RPMI7951 (cell line): Measurements from ENCODE around the gene PHRF1. TPM values are rescaled to one million over a fixed set of nuclear protein-coding genes. Genes with fewer than 3 reads are reported as not detected.

Experiments used
- DNase-seq: peaks from one replicate; pipeline ENCODE4 v3.0.0-alpha.2; 2012; ENCODE audit warnings: low read depth
- total RNA-seq: library from RNA; depleted of rRNA; stranded (reverse); fragments of >200 nt; shearing (Covaris generic); gene quantifications from 2 replicates; pipeline ENCODE4 v1.2.3, GENCODE V29; 2014; rRNA removed

The PHRF1 gene
- total RNA-seq, 1 experiment from 2014 or later, result 14.8 TPM

DNA sequence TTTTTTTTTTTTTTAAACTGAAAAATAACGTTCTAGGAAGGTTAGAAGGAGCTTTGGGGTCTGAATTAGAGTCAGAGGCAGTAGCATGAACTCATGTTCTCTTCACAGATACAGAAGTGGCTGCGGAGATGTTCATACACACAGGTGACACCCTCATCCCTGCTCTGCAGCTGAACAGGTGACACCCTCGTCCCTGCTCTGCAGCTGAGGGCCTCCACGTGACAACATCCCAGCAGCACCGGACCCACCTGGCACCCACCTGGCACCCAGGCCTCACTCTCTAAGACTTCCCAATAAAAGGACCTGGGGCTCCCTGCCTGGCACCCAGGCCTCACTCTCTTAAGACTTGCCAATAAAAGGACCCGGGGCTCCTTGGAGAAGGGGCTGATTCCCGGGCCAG lies 80.6 kb downstream of the PHRF1 start:
- no peak for DNase-seq

GRCh38 chr11:657691-658126 lies 81.4 kb downstream of the PHRF1 start:
- DNase-seq, result no peak

- DNase-seq, result no peak
Observed at GRCh38 chr11:659532-660085, 83.3 kb downstream of the PHRF1 start.

DNA sequence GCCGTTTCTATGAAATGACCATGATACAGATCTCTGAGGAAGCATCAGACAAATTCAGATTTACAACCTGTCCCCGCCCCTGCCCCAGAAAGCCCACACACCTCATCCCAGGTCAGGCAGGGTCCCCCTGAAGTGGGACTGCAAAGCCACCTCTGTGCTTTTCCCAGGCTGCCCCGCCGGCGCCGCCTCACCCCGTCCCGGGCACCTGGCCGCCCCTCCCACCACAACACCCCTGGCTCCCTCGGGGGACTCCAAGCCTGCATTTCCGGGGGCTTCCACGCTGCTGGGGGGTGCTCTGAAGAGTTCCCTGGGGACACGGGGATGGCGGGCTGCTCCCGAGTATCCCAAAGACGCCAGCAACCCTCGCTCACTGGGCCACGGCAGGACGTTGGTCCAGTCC lies 84.0 kb downstream of the PHRF1 start:
- DNase-seq, result no peak

DNA sequence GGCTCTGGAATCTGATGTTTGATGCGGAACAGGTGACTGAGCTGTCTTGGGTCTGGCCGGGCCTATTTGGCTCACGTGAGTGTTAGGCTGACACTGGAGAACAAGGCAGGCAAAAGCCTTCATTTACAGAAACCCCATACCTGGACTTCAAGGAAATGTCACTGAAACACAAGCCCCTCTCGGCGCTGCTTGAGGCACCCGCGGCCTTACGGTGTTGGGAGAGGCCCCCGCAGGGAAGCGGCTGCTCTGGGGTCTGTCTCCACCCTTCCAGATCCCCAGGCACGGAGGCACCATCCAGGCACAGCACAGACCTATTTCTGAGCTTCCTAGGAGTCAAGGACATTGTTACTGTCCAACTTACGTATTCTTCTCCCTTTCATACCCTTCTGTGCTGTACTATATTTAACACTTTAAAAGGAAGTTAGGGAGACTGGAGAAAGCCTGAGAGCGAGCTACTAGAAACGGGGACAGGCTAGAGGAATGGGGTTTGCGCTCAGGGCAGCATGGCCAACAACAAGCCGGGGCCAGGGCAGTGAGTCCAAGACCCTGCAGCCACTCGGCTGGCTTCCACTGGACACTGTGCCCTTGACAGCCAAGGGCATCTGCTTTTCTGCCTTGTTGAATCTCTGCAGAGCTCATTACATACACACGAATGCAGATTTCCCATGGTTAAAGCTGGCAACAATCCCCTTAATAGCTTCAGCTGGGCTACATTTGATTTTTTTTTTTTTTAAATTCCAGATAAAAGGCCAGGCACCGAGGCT lies 84.6 kb downstream of the PHRF1 start:
- no peak for DNase-seq

Other genes starting within 250 kb of the PHRF1 start
- gene B4GALNT4, start 207.0 kb upstream of the PHRF1 start, total RNA-seq, result not detected in 2 replicates
- 0.84 and 2.9 TPM in 2 replicates for gene PKP3, start 182.3 kb upstream of the PHRF1 start, total RNA-seq
- gene SIGIRR, start 161.5 kb upstream of the PHRF1 start, total RNA-seq, result 14.3 and 19.2 TPM in 2 replicates
- not detected in 2 replicates for gene ANO9, start 134.5 kb upstream of the PHRF1 start, total RNA-seq
- 13.2 and 16.8 TPM in 2 replicates for gene PTDSS2, start 126.2 kb upstream of the PHRF1 start, total RNA-seq
- gene RNH1, start 69.2 kb upstream of the PHRF1 start, total RNA-seq, result 147 and 167 TPM in 2 replicates
- 65.8 and 81.1 TPM in 2 replicates for gene HRAS, start 40.9 kb upstream of the PHRF1 start, total RNA-seq
- 0.29 TPM in 1 of 2 replicates, not detected in the other for gene LRRC56, start 38.9 kb upstream of the PHRF1 start, total RNA-seq
- 0.24 and 0.29 TPM in 2 replicates for gene LMNTD2, start 15.7 kb upstream of the PHRF1 start, total RNA-seq
- 7.4 and 16.4 TPM in 2 replicates for gene RASSF7, start 15.5 kb upstream of the PHRF1 start, total RNA-seq
- gene IRF7, start 39.5 kb downstream of the PHRF1 start, total RNA-seq, result 4.7 and 5.1 TPM in 2 replicates
- gene CDHR5, start 48.5 kb downstream of the PHRF1 start, total RNA-seq, result not detected in 2 replicates
- not detected in 2 replicates for gene SCT, start 50.7 kb downstream of the PHRF1 start, total RNA-seq
- gene DRD4, start 60.8 kb downstream of the PHRF1 start, total RNA-seq, result not detected in 2 replicates
- 15.4 and 23.8 TPM in 2 replicates for gene DEAF1, start 118.8 kb downstream of the PHRF1 start, total RNA-seq
- 15.6 and 18.6 TPM in 2 replicates for gene TMEM80, start 119.3 kb downstream of the PHRF1 start, total RNA-seq
- gene EPS8L2, start 129.8 kb downstream of the PHRF1 start, total RNA-seq, result 3.4 and 5.7 TPM in 2 replicates
- 166 and 168 TPM in 2 replicates for gene TALDO1, start 171.0 kb downstream of the PHRF1 start, total RNA-seq
- 19.8 and 23.5 TPM in 2 replicates for gene GATD1, start 201.0 kb downstream of the PHRF1 start, total RNA-seq
- gene CEND1, start 213.6 kb downstream of the PHRF1 start, total RNA-seq, result 0.12 TPM in 1 of 2 replicates, not detected in the other
- gene SLC25A22, start 221.8 kb downstream of the PHRF1 start, total RNA-seq, result 9.5 and 12.7 TPM in 2 replicates
- 4.9 and 5.4 TPM in 2 replicates for gene PIDD1, start 228.8 kb downstream of the PHRF1 start, total RNA-seq
- 886 and 920 TPM in 2 replicates for gene RPLP2, start 233.5 kb downstream of the PHRF1 start, total RNA-seq
- gene PNPLA2, start 242.4 kb downstream of the PHRF1 start, total RNA-seq, result 9.4 and 10.5 TPM in 2 replicates